ENCODE results near the gene DDX42. TPM values are rescaled to one million over a fixed set of nuclear protein-coding genes. Genes with fewer than 3 reads are reported as not detected.

The DDX42 gene
- total RNA-seq, 1 experiment from 2014 or later: 128 TPM

- H3K4me1 Mint-ChIP-seq: peaks cover 8% of the 10 kb centered on the region
- H3K36me3 Mint-ChIP-seq: peaks cover 2% of the 10 kb centered on the region
- POLR2A ChIA-PET: interaction anchor here (1.0 kb wide), 1 partner anchor 29 kb away, joined by 3 read pairs; no protein-coding TSS in a partner anchor
- TF ChIP-seq ZNF281 (CRISPR knock-in tag; IDR thresholded peaks at IDR 0.05): no peak
- no peak for TF ChIP-seq SOX15 (CRISPR knock-in tag; IDR thresholded peaks at IDR 0.05)
- CTCF ChIA-PET: interaction anchor here (1.0 to 1.2 kb wide), 2 partner anchors 33 to 40 kb away, joined by 3 to 4 read pairs; partner anchors contain the start of gene CCDC47
- peak overlapping the region; percentile 97 for H3K4me3 Mint-ChIP-seq
- DNase-seq (ENCODE audit: low spot score) (no peak), ATAC-seq (no peak)
- peak overlapping the region; percentile 89 for H3K27ac Mint-ChIP-seq
- no peaks in the 10 kb centered on the region for H3K27me3 Mint-ChIP-seq (ENCODE audit: low read depth)
- H3K9me3 Mint-ChIP-seq: no peaks in the 10 kb centered on the region
These were observed 33.4 kb upstream of the DDX42 start for GRCh38 chr17:63740464-63741142.

- no peak for TF ChIP-seq ZNF121 (CRISPR knock-in tag; IDR thresholded peaks at IDR 0.05)
- no peak for TF ChIP-seq ETV6 (CRISPR knock-in tag; IDR thresholded peaks at IDR 0.05)
- TF ChIP-seq HMGA2 (CRISPR knock-in tag; IDR thresholded peaks at IDR 0.05): no peak
- TF ChIP-seq ZBTB21 (CRISPR knock-in tag; IDR thresholded peaks at IDR 0.05; ENCODE audit: borderline replicate concordance): no peak
- TF ChIP-seq ATF3 (CRISPR knock-in tag; conservative IDR thresholded peaks at IDR 0.05): no peak
- TF ChIP-seq TEAD4 (CRISPR knock-in tag; IDR thresholded peaks at IDR 0.05): no peak
- no peak for TF ChIP-seq STAT6 (CRISPR knock-in tag; conservative IDR thresholded peaks at IDR 0.05; ENCODE audit: low read depth)
- TF ChIP-seq CBFB (CRISPR knock-in tag; IDR thresholded peaks at IDR 0.05; ENCODE audit: low read depth): no peak
- TF ChIP-seq ARID4B (CRISPR knock-in tag; IDR thresholded peaks at IDR 0.05; ENCODE audit: borderline replicate concordance): no peak
- H3K27me3 Mint-ChIP-seq (ENCODE audit: low read depth): no peaks in the 10 kb centered on the region
- H3K9me3 Mint-ChIP-seq: no peaks in the 10 kb centered on the region
- peak overlapping the region; percentile 89 for H3K27ac Mint-ChIP-seq
- ATAC-seq (no peak), DNase-seq (ENCODE audit: low spot score) (no peak)
- CTCF ChIA-PET: interaction anchor here (1.0 to 1.2 kb wide), 2 partner anchors 32 to 40 kb away, joined by 3 to 4 read pairs; partner anchors contain the start of gene CCDC47
- H3K4me1 Mint-ChIP-seq: peaks cover 8% of the 10 kb centered on the region
- H3K4me3 Mint-ChIP-seq: peak overlapping the region; percentile 97
- peaks cover 7% of the 10 kb centered on the region for H3K36me3 Mint-ChIP-seq
- POLR2A ChIA-PET: interaction anchor here (1.0 kb wide), 1 partner anchor 29 kb away, joined by 3 read pairs; no protein-coding TSS in a partner anchor
These were observed 32.9 kb upstream of the DDX42 start for GRCh38 chr17:63741143-63741407.

Measured in WTC11 (cell line).